ENCODE measurements around the gene KCNN1. TPM values are rescaled to one million over a fixed set of nuclear protein-coding genes. Genes with fewer than 3 reads are reported as not detected.
A peak's percentile ranks its signal among the peaks of the same experiment; 100 is the strongest.

KCNN1 gene
- total RNA-seq, 1 experiment from 2014 or later, result 0.61 TPM

GRCh38 chr19:17998827-17999150, 31.9 kb downstream of the KCNN1 start:
- POLR2A ChIA-PET, result interaction anchor here (0.6 to 2.1 kb wide), 13 partner anchors 12 to 203 kb away, joined by 3 to 11 read pairs (median 3); partner anchors contain the start of gene RPL18A
- H3K79me2 ChIP-seq (ENCODE audit: insufficient read depth, low read length), result peaks cover 22% of the 10 kb centered on the region
- H3K9me2 ChIP-seq (ENCODE audit: insufficient read depth), result no peaks in the 10 kb centered on the region
- H3K4me3 ChIP-seq (replicated peaks in 1 of 2; ENCODE audit: low read depth in 1 of 2, low read length in 2 of 2), result peak overlapping the region; percentile 61 to 67
- RAD21 ChIA-PET (ENCODE audit: low non-redundant PET in 1 of 2, low total read pairs in 2 of 2, uncharacterized antibody in 2 of 2, unreplicated experiment in 2 of 2), result interaction anchor here in 1 of 2 experiments (0.6 to 2.5 kb wide), 2 partner anchors 61 to 63 kb away, joined by 3 to 16 read pairs; no protein-coding TSS in a partner anchor
- ATAC-seq (no peak), DNase-seq (ENCODE audit: low read depth, low spot score) (no peak)
- no peak overlapping the region for H2AFZ ChIP-seq (ENCODE audit: low read depth, low read length, poor library complexity, severe bottlenecking)
- no peak for TF ChIP-seq CBX3 (IDR thresholded peaks at IDR 0.05; ENCODE audit: low read depth)
- no peak for TF ChIP-seq EGR1 (IDR thresholded peaks at IDR 0.05; ENCODE audit: low read depth)
- TF ChIP-seq, protein P1, sequence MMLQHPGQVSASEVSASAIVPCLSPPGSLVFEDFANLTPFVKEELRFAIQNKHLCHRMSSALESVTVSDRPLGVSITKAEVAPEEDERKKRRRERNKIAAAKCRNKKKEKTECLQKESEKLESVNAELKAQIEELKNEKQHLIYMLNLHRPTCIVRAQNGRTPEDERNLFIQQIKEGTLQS (IDR thresholded peaks at IDR 0.05), result no peak
- TF ChIP-seq YY1 (IDR thresholded peaks at IDR 0.05; ENCODE audit: extremely low read depth, insufficient replicate concordance, low read depth, low read length), result no peak
- no peak for TF ChIP-seq MAX (IDR thresholded peaks at IDR 0.05)
- TF ChIP-seq, protein P2, sequence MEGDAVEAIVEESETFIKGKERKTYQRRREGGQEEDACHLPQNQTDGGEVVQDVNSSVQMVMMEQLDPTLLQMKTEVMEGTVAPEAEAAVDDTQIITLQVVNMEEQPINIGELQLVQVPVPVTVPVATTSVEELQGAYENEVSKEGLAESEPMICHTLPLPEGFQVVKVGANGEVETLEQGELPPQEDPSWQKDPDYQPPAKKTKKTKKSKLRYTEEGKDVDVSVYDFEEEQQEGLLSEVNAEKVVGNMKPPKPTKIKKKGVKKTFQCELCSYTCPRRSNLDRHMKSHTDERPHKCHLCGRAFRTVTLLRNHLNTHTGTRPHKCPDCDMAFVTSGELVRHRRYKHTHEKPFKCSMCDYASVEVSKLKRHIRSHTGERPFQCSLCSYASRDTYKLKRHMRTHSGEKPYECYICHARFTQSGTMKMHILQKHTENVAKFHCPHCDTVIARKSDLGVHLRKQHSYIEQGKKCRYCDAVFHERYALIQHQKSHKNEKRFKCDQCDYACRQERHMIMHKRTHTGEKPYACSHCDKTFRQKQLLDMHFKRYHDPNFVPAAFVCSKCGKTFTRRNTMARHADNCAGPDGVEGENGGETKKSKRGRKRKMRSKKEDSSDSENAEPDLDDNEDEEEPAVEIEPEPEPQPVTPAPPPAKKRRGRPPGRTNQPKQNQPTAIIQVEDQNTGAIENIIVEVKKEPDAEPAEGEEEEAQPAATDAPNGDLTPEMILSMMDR (IDR thresholded peaks at IDR 0.05 in 2 of 3, conservative IDR thresholded peaks at IDR 0.05 in 1 of 3; ENCODE audit: borderline replicate concordance in 1 of 3, insufficient read depth in 1 of 3, low read depth in 2 of 3, low read length in 2 of 3), result no peak
- no peak for TF ChIP-seq ZBTB33 (IDR thresholded peaks at IDR 0.05; ENCODE audit: extremely low read depth, insufficient replicate concordance, low read length)
- no peak for TF ChIP-seq CEBPB (IDR thresholded peaks at IDR 0.05; ENCODE audit: low read depth)
- no peak for TF ChIP-seq FOSL1 (IDR thresholded peaks at IDR 0.05; ENCODE audit: low read depth)
- TF ChIP-seq SIN3A (IDR thresholded peaks at IDR 0.05; ENCODE audit: low read depth), result no peak
- TF ChIP-seq ZFX (IDR thresholded peaks at IDR 0.05), result no peak
- TF ChIP-seq POLR2A (IDR thresholded peaks at IDR 0.05; ENCODE audit: borderline replicate concordance, extremely low read depth, insufficient read depth, insufficient read length), result no peak
- TF ChIP-seq ELF1 (IDR thresholded peaks at IDR 0.05; ENCODE audit: borderline replicate concordance, low read depth), result no peak
- TF ChIP-seq RAD21 (IDR thresholded peaks at IDR 0.05; ENCODE audit: low read depth), result no peak
- TF ChIP-seq EZH2 (IDR thresholded peaks at IDR 0.05), result no peak
- no peak for TF ChIP-seq TCF7L2 (IDR thresholded peaks at IDR 0.05; ENCODE audit: borderline replicate concordance, extremely low read depth, insufficient read depth, insufficient read length)
- TF ChIP-seq SRF (IDR thresholded peaks at IDR 0.05; ENCODE audit: low read depth), result no peak
- H4K20me1 ChIP-seq (ENCODE audit: insufficient read depth), result no peaks in the 10 kb centered on the region
- H3K36me3 ChIP-seq (ENCODE audit: control insufficient read depth in 1 of 2, insufficient read depth in 2 of 2, low read length in 2 of 2), result no peaks in the 10 kb centered on the region; a peak in 1 of 4 replicates
- CTCF ChIA-PET, result interaction anchor here (1.4 to 6.2 kb wide), 10 partner anchors 45 to 224 kb away, joined by 4 to 127 read pairs (median 10); partner anchors contain the start of gene CCDC124
- no peaks in the 10 kb centered on the region for H3K27me3 ChIP-seq (ENCODE audit: insufficient read depth, low read length)
- peak overlapping the region; percentile 94 for H3K27ac ChIP-seq (ENCODE audit: low read depth, low read length)
- H3K4me2 ChIP-seq (ENCODE audit: low read length), result peak overlapping the region; percentile 74
- BruUV-seq (replicated peaks), result no TSS peak
- no peaks in the 10 kb centered on the region for H3K9me3 ChIP-seq (ENCODE audit: control insufficient read depth in 1 of 2, insufficient read depth in 1 of 2, low read depth in 1 of 2, low read length in 2 of 2)
- H3K9ac ChIP-seq (ENCODE audit: low read length), result peak overlapping the region; percentile 76
- H3K4me1 ChIP-seq (ENCODE audit: control insufficient read depth in 1 of 2, insufficient read depth in 2 of 2, low read length in 2 of 2), result peaks cover 28 to 58% of the 10 kb centered on the region in 2 experiments
- intact Hi-C loops (cut with micrococcal nuclease), result loop anchor here (5.0 kb wide), 1 partner anchor 141 kb away; the partner anchor contains the start of gene RPL18A

All from HCT116 (cell line).